Nephron (organoid): Measurements from ENCODE around the gene SEMA3A.

ENCODE experiments used
- H3K27ac Mint-ChIP-seq, 3 experiments: 2 replicates each; pipeline ENCODE4 v1.8.0; 2020; ENCODE audit warnings: mixed read lengths in 3 of 3, mild to moderate bottlenecking in 2 of 3, moderate library complexity in 1 of 3
- H3K27me3 Mint-ChIP-seq: 2 replicates; pipeline ENCODE4 v1.8.0; 2021; ENCODE audit warnings: low read depth, mild to moderate bottlenecking, moderate library complexity, mixed read lengths
- H3K36me3 Mint-ChIP-seq: 2 replicates; pipeline ENCODE4 v1.8.0; 2020; ENCODE audit warnings: low read depth, mixed read lengths
- H3K4me1 Mint-ChIP-seq: 2 replicates; pipeline ENCODE4 v1.8.0; 2020; ENCODE audit warnings: mixed read lengths
- H3K4me3 Mint-ChIP-seq, 3 experiments: 2 replicates each; pipeline ENCODE4 v1.8.0; 2020; ENCODE audit warnings: mild to moderate bottlenecking in 3 of 3, mixed read lengths in 3 of 3, moderate library complexity in 2 of 3
- H3K9me3 Mint-ChIP-seq: 2 replicates; pipeline ENCODE4 v1.8.0; 2020; ENCODE audit warnings: mixed read lengths
- TF ChIP-seq, protein P1 (sequence below), 3 experiments: fragments of 200-600 bp; sonication (generic); IDR thresholded peaks; one replicate each; pipeline ENCODE4 v1.5.0; 2021; ENCODE audit warnings: antibody characterized with exemption in 3 of 3; ENCODE audit not compliant: unreplicated experiment in 3 of 3

SEMA3A gene

DNA sequence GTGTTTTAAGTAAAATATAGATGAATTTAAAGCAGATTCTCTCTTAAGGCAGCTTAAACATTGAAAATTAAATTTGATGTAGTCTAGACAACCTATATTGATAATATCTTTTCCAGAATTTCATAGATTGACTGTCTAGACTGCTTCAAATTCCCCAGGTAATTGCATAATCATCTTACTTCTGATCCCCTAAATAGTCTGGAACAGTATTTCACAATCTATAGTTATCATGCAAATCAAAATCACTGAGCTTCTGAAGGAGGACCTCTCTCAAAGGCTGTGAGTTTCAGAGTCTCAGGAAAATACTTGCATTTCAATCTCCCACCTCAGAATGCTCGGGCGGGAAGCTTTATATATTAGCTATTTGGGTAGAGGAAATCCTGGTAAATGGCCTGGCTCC lies 87.3 kb downstream of the SEMA3A start:
- H3K4me1 Mint-ChIP-seq = peaks cover 24% of the 10 kb centered on the region
- H3K9me3 Mint-ChIP-seq = no peaks in the 10 kb centered on the region
- TF ChIP-seq, protein P1, sequence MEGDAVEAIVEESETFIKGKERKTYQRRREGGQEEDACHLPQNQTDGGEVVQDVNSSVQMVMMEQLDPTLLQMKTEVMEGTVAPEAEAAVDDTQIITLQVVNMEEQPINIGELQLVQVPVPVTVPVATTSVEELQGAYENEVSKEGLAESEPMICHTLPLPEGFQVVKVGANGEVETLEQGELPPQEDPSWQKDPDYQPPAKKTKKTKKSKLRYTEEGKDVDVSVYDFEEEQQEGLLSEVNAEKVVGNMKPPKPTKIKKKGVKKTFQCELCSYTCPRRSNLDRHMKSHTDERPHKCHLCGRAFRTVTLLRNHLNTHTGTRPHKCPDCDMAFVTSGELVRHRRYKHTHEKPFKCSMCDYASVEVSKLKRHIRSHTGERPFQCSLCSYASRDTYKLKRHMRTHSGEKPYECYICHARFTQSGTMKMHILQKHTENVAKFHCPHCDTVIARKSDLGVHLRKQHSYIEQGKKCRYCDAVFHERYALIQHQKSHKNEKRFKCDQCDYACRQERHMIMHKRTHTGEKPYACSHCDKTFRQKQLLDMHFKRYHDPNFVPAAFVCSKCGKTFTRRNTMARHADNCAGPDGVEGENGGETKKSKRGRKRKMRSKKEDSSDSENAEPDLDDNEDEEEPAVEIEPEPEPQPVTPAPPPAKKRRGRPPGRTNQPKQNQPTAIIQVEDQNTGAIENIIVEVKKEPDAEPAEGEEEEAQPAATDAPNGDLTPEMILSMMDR (IDR thresholded peaks at IDR 0.05; ENCODE audit: unreplicated experiment in 3 of 3) = no peak
- no peaks in the 10 kb centered on the region for H3K27me3 Mint-ChIP-seq
- H3K4me3 Mint-ChIP-seq = no peak overlapping the region
- H3K27ac Mint-ChIP-seq = peak overlapping the region in 2 of 3 experiments; percentile 46 to 48
- peaks cover 21% of the 10 kb centered on the region for H3K36me3 Mint-ChIP-seq

DNA sequence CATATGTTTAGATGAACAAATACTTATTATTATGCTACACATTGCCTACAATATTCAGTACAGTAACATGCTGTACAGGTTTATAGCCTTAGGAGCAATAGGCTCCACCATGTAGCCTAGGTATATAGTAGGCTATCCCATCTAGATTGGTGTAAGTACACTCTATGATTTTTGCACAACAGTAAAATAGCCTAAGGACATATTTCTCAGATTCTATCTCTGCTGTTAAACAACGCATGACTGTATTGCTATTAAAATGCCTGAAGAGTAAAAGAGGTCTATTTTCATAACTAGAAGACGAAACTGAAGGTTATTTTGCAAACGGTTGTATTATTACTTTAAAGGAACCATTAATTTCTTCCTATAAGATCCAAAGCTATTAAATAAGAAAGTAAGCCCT lies 88.3 kb downstream of the SEMA3A start:
- Mint-ChIP-seq H3K27me3 (no peaks in the 10 kb centered on the region), H3K4me3 (no peak overlapping the region), H3K4me1 (peaks cover 20% of the 10 kb centered on the region), H3K36me3 (peaks cover 21% of the 10 kb centered on the region), H3K9me3 (no peaks in the 10 kb centered on the region), H3K27ac (peak overlapping the region in 2 of 3 experiments; percentile 68 to 72)
- TF ChIP-seq, protein P1 (IDR thresholded peaks at IDR 0.05; ENCODE audit: unreplicated experiment in 3 of 3) = no peak

DNA sequence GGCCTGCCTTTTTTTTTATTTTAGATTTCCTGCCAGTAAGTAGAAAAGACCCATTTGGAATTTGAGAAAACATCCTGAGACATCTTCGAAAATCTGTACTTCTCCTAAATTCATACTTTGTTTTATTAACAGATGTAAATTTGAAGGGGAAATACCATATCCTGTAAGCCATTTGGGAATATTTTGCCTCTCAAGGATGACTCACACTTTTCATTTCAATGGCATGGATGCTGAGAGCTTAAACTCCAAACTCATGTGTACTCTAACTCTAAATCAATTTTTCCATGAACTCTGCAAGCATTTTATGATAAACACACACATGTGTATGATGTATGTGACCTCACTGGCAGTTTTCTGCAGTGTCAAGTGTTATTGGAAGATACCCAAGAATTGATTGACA lies 89.0 kb downstream of the SEMA3A start:
- H3K4me1 Mint-ChIP-seq = peaks cover 20% of the 10 kb centered on the region
- no peaks in the 10 kb centered on the region for H3K27me3 Mint-ChIP-seq
- TF ChIP-seq, protein P1 (IDR thresholded peaks at IDR 0.05; ENCODE audit: unreplicated experiment in 3 of 3) = no peak
- no peaks in the 10 kb centered on the region for H3K9me3 Mint-ChIP-seq
- peaks cover 21% of the 10 kb centered on the region for H3K36me3 Mint-ChIP-seq
- H3K4me3 Mint-ChIP-seq = no peak overlapping the region
- H3K27ac Mint-ChIP-seq = peak overlapping the region; percentile 22 to 72 (median 65)

DNA sequence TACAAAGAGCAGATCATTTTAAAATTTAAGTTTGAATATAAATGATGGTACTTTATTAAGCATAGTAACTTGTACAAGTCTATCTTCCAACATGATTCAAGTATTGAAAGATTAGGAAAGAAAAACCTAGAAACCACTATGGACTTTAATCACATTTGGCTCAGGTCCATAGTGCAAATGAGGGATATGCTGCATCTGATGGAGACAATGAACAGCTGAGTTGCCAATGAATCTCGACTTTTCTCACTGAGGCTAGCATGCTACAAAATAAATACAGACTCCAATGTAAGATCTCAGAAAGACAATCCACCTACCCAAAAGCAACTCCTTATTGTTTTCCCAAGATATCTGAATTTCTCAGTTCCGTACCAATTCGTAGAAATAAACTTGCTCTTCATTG lies 89.8 kb downstream of the SEMA3A start:
- H3K27me3 Mint-ChIP-seq = no peaks in the 10 kb centered on the region
- H3K27ac Mint-ChIP-seq = peak overlapping the region; percentile 30 to 72 (median 36)
- no peaks in the 10 kb centered on the region for H3K9me3 Mint-ChIP-seq
- H3K36me3 Mint-ChIP-seq = peaks cover 15% of the 10 kb centered on the region
- no peak overlapping the region for H3K4me3 Mint-ChIP-seq
- peaks cover 24% of the 10 kb centered on the region for H3K4me1 Mint-ChIP-seq
- TF ChIP-seq, protein P1 (IDR thresholded peaks at IDR 0.05; ENCODE audit: unreplicated experiment in 3 of 3) = no peak

DNA sequence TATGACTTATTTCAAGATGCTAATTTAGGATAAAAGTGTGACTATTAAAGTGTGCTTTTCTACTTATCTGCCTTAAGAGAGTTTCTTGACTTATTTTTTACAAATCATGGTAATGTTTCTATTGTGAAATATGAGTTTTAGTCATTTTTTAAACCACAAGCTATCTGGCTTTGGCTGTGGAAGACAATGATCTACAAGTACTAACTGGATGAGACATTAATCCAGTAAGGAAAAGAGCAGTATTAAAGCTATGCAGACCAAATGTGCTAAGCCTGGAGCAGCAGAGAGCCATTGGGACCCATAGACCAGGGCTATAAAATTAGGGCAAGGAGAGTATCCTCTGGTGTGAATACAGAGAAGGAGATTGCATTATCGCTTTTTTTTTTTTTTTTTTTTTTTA lies 92.4 kb downstream of the SEMA3A start:
- Mint-ChIP-seq H3K27ac (no peak overlapping the region), H3K9me3 (no peaks in the 10 kb centered on the region), H3K27me3 (no peaks in the 10 kb centered on the region), H3K4me3 (no peak overlapping the region), H3K4me1 (peaks cover 25% of the 10 kb centered on the region), H3K36me3 (no peaks in the 10 kb centered on the region)
- TF ChIP-seq, protein P1 (IDR thresholded peaks at IDR 0.05; ENCODE audit: unreplicated experiment in 3 of 3) = no peak

DNA sequence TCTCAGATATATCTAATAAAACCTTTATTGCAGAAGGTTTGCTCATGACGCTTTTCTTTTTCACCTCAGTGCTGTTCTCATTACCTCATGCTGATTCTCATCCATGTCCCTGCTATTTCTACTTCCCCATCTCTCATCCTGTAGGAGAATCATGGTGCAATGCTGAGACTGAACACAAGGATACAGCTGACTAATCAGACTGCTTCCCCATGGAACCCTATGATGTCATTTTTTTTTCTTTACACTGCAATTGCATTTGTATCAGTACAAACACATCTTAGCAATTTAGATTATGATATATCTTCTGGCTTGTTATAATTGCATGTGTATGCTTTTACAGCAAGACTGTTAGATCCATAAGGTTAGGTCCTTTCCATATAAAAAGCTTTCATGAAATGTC lies 93.7 kb downstream of the SEMA3A start:
- Mint-ChIP-seq H3K27ac (no peak overlapping the region), H3K4me3 (no peak overlapping the region), H3K9me3 (no peaks in the 10 kb centered on the region), H3K36me3 (no peaks in the 10 kb centered on the region), H3K27me3 (no peaks in the 10 kb centered on the region), H3K4me1 (peaks cover 17% of the 10 kb centered on the region)
- TF ChIP-seq, protein P1 (IDR thresholded peaks at IDR 0.05; ENCODE audit: unreplicated experiment in 3 of 3) = no peak
